ENCODE data around the gene FXYD3. TPM values are rescaled to one million over a fixed set of nuclear protein-coding genes. Genes with fewer than 3 reads are reported as not detected.
A peak's percentile ranks its signal among the peaks of the same experiment; 100 is the strongest.

FXYD3 gene
- total and polyA plus RNA-seq, 7 experiments from 2014 or later: not detected

GRCh38 chr19:35076657-35077056, 39.0 kb upstream of the FXYD3 start:
- DNase-seq (no peak), ATAC-seq (peak; percentile 33)
- no peak overlapping the region for H3K4me3 Mint-ChIP-seq
- H3K27ac Mint-ChIP-seq: no peak overlapping the region
- H3K27me3 ChIP-seq (ENCODE audit: control insufficient read depth in 2 of 2, insufficient read depth in 2 of 2, low read length in 2 of 2): no peaks in the 10 kb centered on the region
- H3K4me1 ChIP-seq (ENCODE audit: control insufficient read depth in 2 of 2, insufficient read depth in 2 of 2, low read length in 2 of 2): no peaks in the 10 kb centered on the region
- no peaks in the 10 kb centered on the region for H3K36me3 Mint-ChIP-seq
- intact Hi-C loops (cut with micrococcal nuclease): no loop called here
- H3K27ac ChIP-seq (ENCODE audit: low read depth, low read length): no peak overlapping the region
- no peaks in the 10 kb centered on the region for H3K9me3 ChIP-seq (ENCODE audit: control insufficient read depth in 2 of 3, low read length in 3 of 3)
- peaks cover 0 to 4% (median 0%) of the 10 kb centered on the region in 5 donors for H3K27me3 Mint-ChIP-seq
- H3K9me3 Mint-ChIP-seq: no peaks in the 10 kb centered on the region
- no peaks in the 10 kb centered on the region for H3K36me3 ChIP-seq (ENCODE audit: control insufficient read depth in 2 of 3, insufficient read depth in 3 of 3, low read length in 3 of 3)
- CTCF ChIA-PET: no interaction called here
- no peak overlapping the region for H3K4me3 ChIP-seq (ENCODE audit: low read length)
- H3K4me1 Mint-ChIP-seq: peaks cover 0 to 3% (median 0%) of the 10 kb centered on the region in 7 donors
- POLR2A ChIA-PET: no interaction called here

GRCh38 chr19:35077411-35078223, 38.0 kb upstream of the FXYD3 start:
- H3K4me1 ChIP-seq (ENCODE audit: control insufficient read depth in 2 of 2, insufficient read depth in 2 of 2, low read length in 2 of 2): no peaks in the 10 kb centered on the region
- H3K27ac Mint-ChIP-seq: peak overlapping the region in 2 of 9 donors; percentile 56 to 58
- H3K9me3 Mint-ChIP-seq: peaks cover 0 to 2% (median 0%) of the 10 kb centered on the region in 11 donors
- no peak for ATAC-seq
- H3K27ac ChIP-seq (ENCODE audit: low read depth, low read length): no peak overlapping the region
- H3K4me3 ChIP-seq (ENCODE audit: low read length): no peak overlapping the region
- H3K4me3 Mint-ChIP-seq: no peak overlapping the region
- H3K4me1 Mint-ChIP-seq: peaks cover 0 to 3% (median 0%) of the 10 kb centered on the region in 7 donors
- POLR2A ChIA-PET: no interaction called here
- H3K9me3 ChIP-seq (ENCODE audit: control insufficient read depth in 2 of 3, low read length in 3 of 3): no peaks in the 10 kb centered on the region
- H3K27me3 Mint-ChIP-seq: peaks cover 0 to 4% (median 2%) of the 10 kb centered on the region in 5 donors
- intact Hi-C loops (cut with micrococcal nuclease): no loop called here
- no peaks in the 10 kb centered on the region for H3K36me3 ChIP-seq (ENCODE audit: control insufficient read depth in 2 of 3, insufficient read depth in 3 of 3, low read length in 3 of 3)
- H3K36me3 Mint-ChIP-seq: peaks cover 0 to 3% (median 0%) of the 10 kb centered on the region in 5 donors
- H3K27me3 ChIP-seq (ENCODE audit: control insufficient read depth in 2 of 2, insufficient read depth in 2 of 2, low read length in 2 of 2): no peaks in the 10 kb centered on the region
- DNase-seq: no peak
- CTCF ChIA-PET: no interaction called here

GRCh38 chr19:35079826-35080225, 35.8 kb upstream of the FXYD3 start:
- Mint-ChIP-seq H3K4me3 (no peak overlapping the region), H3K4me1 (peaks cover 0 to 3% (median 0%) of the 10 kb centered on the region in 7 donors), H3K9me3 (peaks cover 0 to 3% (median 0%) of the 10 kb centered on the region in 11 donors), H3K36me3 (peaks cover 0 to 4% (median 0%) of the 10 kb centered on the region in 5 donors), H3K27ac (no peak overlapping the region), H3K27me3 (peaks cover 0 to 4% (median 2%) of the 10 kb centered on the region in 5 donors)
- no peaks in the 10 kb centered on the region for H3K36me3 ChIP-seq (ENCODE audit: control insufficient read depth in 2 of 3, insufficient read depth in 3 of 3, low read length in 3 of 3)
- H3K9me3 ChIP-seq (ENCODE audit: control insufficient read depth in 2 of 3, low read length in 3 of 3): no peaks in the 10 kb centered on the region
- no peaks in the 10 kb centered on the region for H3K4me1 ChIP-seq (ENCODE audit: control insufficient read depth in 2 of 2, insufficient read depth in 2 of 2, low read length in 2 of 2)
- H3K27ac ChIP-seq (ENCODE audit: low read depth, low read length): no peak overlapping the region
- intact Hi-C loops (cut with micrococcal nuclease): no loop called here
- ChIA-PET POLR2A (interaction anchor here (0.5 kb wide), 1 partner anchor 22 kb away, joined by 3 read pairs; no protein-coding TSS in a partner anchor), CTCF (no interaction called here)
- DNase-seq: no peak
- no peak overlapping the region for H3K4me3 ChIP-seq (ENCODE audit: low read length)
- H3K27me3 ChIP-seq (ENCODE audit: control insufficient read depth in 2 of 2, insufficient read depth in 2 of 2, low read length in 2 of 2): no peaks in the 10 kb centered on the region
- no peak for ATAC-seq

GRCh38 chr19:35080613-35081170, 34.9 kb upstream of the FXYD3 start:
- peaks cover 0 to 4% of the 10 kb centered on the region in 2 donors for H3K4me1 ChIP-seq (ENCODE audit: control insufficient read depth in 2 of 2, insufficient read depth in 2 of 2, low read length in 2 of 2)
- Mint-ChIP-seq H3K9me3 (peaks cover 0 to 3% (median 0%) of the 10 kb centered on the region in 11 donors), H3K4me3 (no peak overlapping the region), H3K27me3 (peaks cover 0 to 4% (median 2%) of the 10 kb centered on the region in 5 donors), H3K36me3 (peaks cover 0 to 4% (median 0%) of the 10 kb centered on the region in 5 donors), H3K27ac (no peak overlapping the region), H3K4me1 (peaks cover 0 to 3% (median 0%) of the 10 kb centered on the region in 7 donors)
- H3K27me3 ChIP-seq (ENCODE audit: control insufficient read depth in 2 of 2, insufficient read depth in 2 of 2, low read length in 2 of 2): no peaks in the 10 kb centered on the region
- ChIA-PET POLR2A (no interaction called here), CTCF (interaction anchor here (0.6 kb wide), 1 partner anchor 54 kb away, joined by 3 read pairs; no protein-coding TSS in a partner anchor)
- ATAC-seq (no peak), DNase-seq (no peak)
- intact Hi-C loops (cut with micrococcal nuclease): no loop called here
- H3K4me3 ChIP-seq (ENCODE audit: low read length): no peak overlapping the region
- H3K27ac ChIP-seq (ENCODE audit: low read depth, low read length): no peak overlapping the region
- H3K9me3 ChIP-seq (ENCODE audit: control insufficient read depth in 2 of 3, low read length in 3 of 3): no peaks in the 10 kb centered on the region
- no peaks in the 10 kb centered on the region for H3K36me3 ChIP-seq (ENCODE audit: control insufficient read depth in 2 of 3, insufficient read depth in 3 of 3, low read length in 3 of 3)

- ChIA-PET POLR2A (no interaction called here), CTCF (interaction anchor here (0.6 kb wide), 1 partner anchor 55 kb away, joined by 3 read pairs; no protein-coding TSS in a partner anchor)
- Histone ChIP-seq H3K4me1 (ENCODE audit: control insufficient read depth in 2 of 2, insufficient read depth in 2 of 2, low read length in 2 of 2) (peaks cover 0 to 9% of the 10 kb centered on the region in 2 donors), H3K36me3 (ENCODE audit: control insufficient read depth in 2 of 3, insufficient read depth in 3 of 3, low read length in 3 of 3) (no peaks in the 10 kb centered on the region), H3K27ac (ENCODE audit: low read depth, low read length) (no peak overlapping the region), H3K9me3 (ENCODE audit: control insufficient read depth in 2 of 3, low read length in 3 of 3) (no peaks in the 10 kb centered on the region), H3K27me3 (ENCODE audit: control insufficient read depth in 2 of 2, insufficient read depth in 2 of 2, low read length in 2 of 2) (no peaks in the 10 kb centered on the region), H3K4me3 (ENCODE audit: low read length) (no peak overlapping the region)
- DNase-seq: no peak
- peaks cover 0 to 8% (median 0%) of the 10 kb centered on the region in 7 donors for H3K4me1 Mint-ChIP-seq
- no peak overlapping the region for H3K27ac Mint-ChIP-seq
- peaks cover 0 to 3% (median 0%) of the 10 kb centered on the region in 11 donors for H3K9me3 Mint-ChIP-seq
- H3K4me3 Mint-ChIP-seq: no peak overlapping the region
- H3K36me3 Mint-ChIP-seq: peaks cover 0 to 4% (median 0%) of the 10 kb centered on the region in 5 donors
- no peak for ATAC-seq
- peaks cover 0 to 4% (median 2%) of the 10 kb centered on the region in 5 donors for H3K27me3 Mint-ChIP-seq
- intact Hi-C loops (cut with micrococcal nuclease): no loop called here
Measured at GRCh38 chr19:35081201-35081600, 34.4 kb upstream of the FXYD3 start.

GRCh38 chr19:35083691-35084508, 31.7 kb upstream of the FXYD3 start:
- H3K4me1 ChIP-seq (ENCODE audit: control insufficient read depth in 2 of 2, insufficient read depth in 2 of 2, low read length in 2 of 2): peaks cover 0 to 15% of the 10 kb centered on the region in 2 donors
- no peak for ATAC-seq
- intact Hi-C loops (cut with micrococcal nuclease): no loop called here
- no peaks in the 10 kb centered on the region for H3K9me3 ChIP-seq (ENCODE audit: control insufficient read depth in 2 of 3, low read length in 3 of 3)
- H3K4me3 Mint-ChIP-seq: no peak overlapping the region
- no peaks in the 10 kb centered on the region for H3K36me3 ChIP-seq (ENCODE audit: control insufficient read depth in 2 of 3, insufficient read depth in 3 of 3, low read length in 3 of 3)
- no peaks in the 10 kb centered on the region for H3K27me3 ChIP-seq (ENCODE audit: control insufficient read depth in 2 of 2, insufficient read depth in 2 of 2, low read length in 2 of 2)
- ChIA-PET POLR2A (no interaction called here), CTCF (no interaction called here)
- no peak for DNase-seq
- peaks cover 0 to 4% (median 0%) of the 10 kb centered on the region in 5 donors for H3K36me3 Mint-ChIP-seq
- H3K9me3 Mint-ChIP-seq: peaks cover 0 to 3% (median 0%) of the 10 kb centered on the region in 11 donors
- H3K27ac ChIP-seq (ENCODE audit: low read depth, low read length): no peak overlapping the region
- H3K4me1 Mint-ChIP-seq: peaks cover 0 to 8% (median 0%) of the 10 kb centered on the region in 7 donors
- H3K27ac Mint-ChIP-seq: no peak overlapping the region
- H3K27me3 Mint-ChIP-seq: peaks cover 0 to 4% (median 2%) of the 10 kb centered on the region in 5 donors
- H3K4me3 ChIP-seq (ENCODE audit: low read length): no peak overlapping the region
